ENCODE data around the gene TMEM131.
"Not testable (repeated sequence)": the region's sequence is repeated elsewhere in the genome, so short reads cannot be mapped to it uniquely, and the experiment has no call there.

TMEM131 gene

GRCh38 chr2:97717613-97717995 is 278.1 kb downstream of the TMEM131 start:
- no peak for DNase-seq

- no peak for DNase-seq
Observed at GRCh38 chr2:97716695-97717612, 278.8 kb downstream of the TMEM131 start.

DNA sequence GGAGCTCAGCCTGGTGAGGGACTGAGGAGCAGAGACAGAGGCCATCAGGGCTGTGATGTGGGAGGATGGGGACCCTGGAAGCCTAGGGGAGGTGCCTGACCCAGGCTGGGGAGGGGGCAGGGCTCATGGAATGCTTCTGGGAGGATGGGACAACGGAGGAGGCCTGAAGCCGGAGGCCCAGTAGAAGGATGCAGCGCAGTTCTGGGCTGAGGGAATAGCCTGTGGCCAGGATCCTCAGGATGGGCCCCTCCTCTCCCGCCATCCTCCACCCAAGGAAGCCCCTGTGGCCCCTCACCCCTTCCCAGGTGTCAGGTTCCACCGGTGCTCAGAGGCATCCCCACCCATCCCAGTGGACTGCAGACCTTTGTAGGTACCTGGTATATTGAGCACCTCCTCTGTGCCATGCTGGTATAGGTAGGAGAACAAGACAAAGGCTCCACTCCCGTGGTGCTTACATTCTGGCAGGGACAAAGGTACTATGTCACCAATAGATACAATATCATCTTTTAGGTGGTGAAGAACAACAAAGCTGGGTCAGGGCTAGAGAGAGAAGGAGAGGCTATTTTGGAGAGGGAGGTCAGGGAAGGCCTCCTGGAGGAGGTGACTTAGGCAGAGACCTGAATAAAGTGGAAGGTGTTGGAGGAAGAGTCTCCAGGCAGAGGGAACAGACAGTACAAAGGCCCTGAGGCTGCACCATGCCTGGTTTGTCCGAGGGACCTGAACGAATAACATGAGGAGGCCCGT is 279.6 kb downstream of the TMEM131 start:
- DNase-seq = no peak

- DNase-seq = no peak
Observed at GRCh38 chr2:97714950-97715652, 280.6 kb downstream of the TMEM131 start.

GRCh38 chr2:97714084-97714949 is 281.4 kb downstream of the TMEM131 start:
- DNase-seq = no peak

GRCh38 chr2:97713296-97714083 is 282.3 kb downstream of the TMEM131 start, which contains the start of gene ZAP70:
ZAP70 (plus strand) TSS chr2:97713576; CDS start chr2:97724037, 10,461 bp downstream.
- DNase-seq = no peak

- no peak for DNase-seq
Observed at GRCh38 chr2:97712693-97713295, 283.0 kb downstream of the TMEM131 start.

GRCh38 chr2:97712175-97712574 is 283.6 kb downstream of the TMEM131 start:
- DNase-seq = not testable (repeated sequence)

- DNase-seq = no peak
Observed at GRCh38 chr2:97711394-97711711, 284.4 kb downstream of the TMEM131 start.

DNA sequence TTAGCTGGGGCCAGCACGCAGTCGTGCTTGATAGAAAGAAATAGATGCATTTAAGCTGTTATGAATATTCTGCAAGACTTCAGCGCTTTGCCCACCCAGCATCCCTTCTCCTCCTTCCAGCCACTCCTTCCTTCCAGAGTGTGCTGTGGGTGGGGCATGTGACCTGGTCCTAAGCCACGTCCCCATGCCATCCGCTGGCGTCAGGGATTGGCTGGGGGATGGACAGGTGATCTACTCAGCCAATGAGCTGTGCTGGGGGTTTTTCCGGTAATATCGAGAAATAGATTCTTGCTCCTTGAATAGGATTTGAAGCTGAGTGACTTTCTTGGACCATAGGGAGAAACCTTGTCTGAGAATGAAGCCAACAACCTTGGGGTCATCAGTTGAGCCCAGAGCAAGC is 287.1 kb downstream of the TMEM131 start:
- DNase-seq = no peak

DNA sequence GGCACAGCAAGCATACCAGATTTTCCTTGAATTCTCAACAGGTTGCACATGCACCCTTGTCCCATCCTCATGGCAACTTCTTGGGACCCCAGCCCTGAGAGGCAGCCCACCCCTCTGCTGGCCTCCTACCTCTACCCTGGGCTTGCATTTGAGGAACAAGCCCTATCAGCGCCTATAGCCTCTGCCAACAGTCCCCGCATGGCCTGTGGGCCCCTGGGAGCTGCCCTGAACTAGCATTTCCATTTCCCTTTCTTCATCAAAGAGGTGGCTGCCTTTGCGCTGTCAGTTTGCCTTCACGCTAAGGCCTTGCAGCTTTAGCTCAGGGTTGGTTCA is 287.7 kb downstream of the TMEM131 start:
- DNase-seq = no peak

DNA sequence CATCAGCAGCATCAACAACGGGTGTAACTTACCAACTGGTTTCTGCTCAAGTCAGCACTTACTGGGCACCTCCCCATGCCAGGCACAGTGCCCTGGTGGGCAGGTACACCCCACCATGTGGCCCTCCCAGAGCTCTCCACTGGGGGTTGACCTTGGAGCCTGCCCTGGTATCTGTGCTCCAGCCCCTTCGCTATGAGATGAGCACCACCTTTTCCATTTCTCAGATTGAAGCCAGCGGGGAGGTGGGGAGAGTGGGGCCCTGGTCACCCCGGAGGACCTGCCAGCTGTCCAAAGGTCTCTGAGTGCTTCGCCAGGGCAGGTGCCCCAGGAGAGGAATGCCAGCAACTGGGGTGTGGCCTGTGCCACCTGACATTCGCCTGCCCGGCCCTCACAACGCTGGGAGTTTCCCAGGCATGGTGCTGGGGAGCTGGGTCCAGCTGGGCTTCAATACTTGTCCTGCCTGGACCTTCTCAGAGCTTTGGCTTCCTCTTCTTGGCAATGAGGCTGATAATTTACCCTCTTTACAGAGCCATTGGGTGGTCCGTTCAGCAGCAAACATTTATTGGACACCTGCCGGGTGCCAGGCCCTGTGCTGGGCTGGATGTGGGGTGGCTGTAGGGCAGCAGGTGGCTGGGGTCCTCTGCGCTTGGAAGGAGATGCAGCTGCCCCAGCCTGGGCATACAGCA is 288.2 kb downstream of the TMEM131 start:
- DNase-seq = no peak

- DNase-seq = no peak
Observed at GRCh38 chr2:97706708-97707345, 288.9 kb downstream of the TMEM131 start.

Measured in NCI-H524 (cell line).